MCF 10A (cell line): ENCODE measurements around the gene BRINP3. TPM values are rescaled to one million over a fixed set of nuclear protein-coding genes. Genes with fewer than 3 reads are reported as not detected.

Experiments
- BruUV-seq: library from RNA; stranded (reverse); fragments of 400-500 nt; replicated peaks from 2 replicates; lab custom pipeline; 2021; lab: Mats Ljungman, UMichigan
- CTCF ChIA-PET: fragments of 300-600 bp; sonication (Branson Sonifier 250); formaldehyde crosslinking; extraction: SDS; loops from one replicate; lab custom pipeline; 2021; ENCODE audit warnings: antibody characterized with exemption, inconsistent platforms; lab: Yijun Ruan, JAX
- POLR2A ChIA-PET: fragments of 300-600, 350-650 bp; sonication (Branson Sonifier 250); formaldehyde crosslinking; extraction: SDS; loops from one replicate; lab custom pipeline; 2020; ENCODE audit warnings: antibody characterized with exemption, inconsistent platforms; lab: Yijun Ruan, JAX
- DNase-seq: peaks from one replicate; pipeline ENCODE4 v3.0.0-alpha.2; 2018; ENCODE audit not compliant: unreplicated experiment
- H3K27ac Mint-ChIP-seq: one replicate; pipeline ENCODE4 v1.8.0; 2022; ENCODE audit warnings: mild to moderate bottlenecking, low read depth, mixed read lengths; ENCODE audit not compliant: unreplicated experiment
- H3K27me3 Mint-ChIP-seq: one replicate; pipeline ENCODE4 v1.8.0; 2022; ENCODE audit warnings: mixed read lengths; ENCODE audit not compliant: insufficient read depth, unreplicated experiment
- H3K36me3 Mint-ChIP-seq: one replicate; pipeline ENCODE4 v1.8.0; 2022; ENCODE audit warnings: mild to moderate bottlenecking, moderate library complexity, mixed read lengths; ENCODE audit not compliant: insufficient read depth, unreplicated experiment
- H3K4me1 Mint-ChIP-seq: one replicate; pipeline ENCODE4 v1.8.0; 2022; ENCODE audit warnings: mixed read lengths; ENCODE audit not compliant: insufficient read depth, unreplicated experiment
- H3K4me3 Mint-ChIP-seq: one replicate; pipeline ENCODE4 v1.8.0; 2022; ENCODE audit warnings: mild to moderate bottlenecking, moderate library complexity, mixed read lengths; ENCODE audit not compliant: unreplicated experiment
- H3K9me3 Mint-ChIP-seq: one replicate; pipeline ENCODE4 v1.8.0; 2022; ENCODE audit warnings: mixed read lengths; ENCODE audit not compliant: unreplicated experiment
- intact Hi-C: fragments of 100-400 bp; cut with micrococcal nuclease; formaldehyde crosslinking; loops from 2 replicates; pipeline ENCODE4 v1.14.1; 2022
- total RNA-seq: library from RNA; stranded (reverse); gene quantifications from 2 replicates; pipeline ENCODE4 v1.2.3, GENCODE V29; 2022
- TF ChIP-seq, protein P1 (sequence below): fragments of 200-600 bp; IDR thresholded peaks from one replicate; pipeline ENCODE4 v1.8.0; 2022; ENCODE audit warnings: antibody characterized with exemption, mild to moderate bottlenecking; ENCODE audit not compliant: unreplicated experiment

Gene BRINP3
- total RNA-seq, 1 experiment from 2014 or later, result 0.26 TPM

DNA sequence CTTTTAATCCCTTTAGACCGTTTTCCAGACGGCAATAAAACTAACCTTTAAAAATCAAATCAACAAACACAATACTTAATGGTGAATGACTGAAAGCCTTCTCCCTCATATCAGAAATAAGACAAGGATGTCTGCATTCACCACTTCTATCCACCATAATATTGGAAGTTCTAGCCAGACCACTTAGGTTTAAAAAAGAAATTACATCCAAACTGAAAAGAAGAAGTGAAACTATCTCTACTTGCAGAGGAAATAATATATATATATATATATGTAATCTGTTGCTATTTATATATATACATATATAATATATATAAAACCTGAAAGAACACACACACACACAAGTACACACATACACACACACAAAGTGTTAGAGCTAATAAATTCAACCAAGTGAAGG is 100.4 kb downstream of the BRINP3 start:
- TF ChIP-seq, protein P1, sequence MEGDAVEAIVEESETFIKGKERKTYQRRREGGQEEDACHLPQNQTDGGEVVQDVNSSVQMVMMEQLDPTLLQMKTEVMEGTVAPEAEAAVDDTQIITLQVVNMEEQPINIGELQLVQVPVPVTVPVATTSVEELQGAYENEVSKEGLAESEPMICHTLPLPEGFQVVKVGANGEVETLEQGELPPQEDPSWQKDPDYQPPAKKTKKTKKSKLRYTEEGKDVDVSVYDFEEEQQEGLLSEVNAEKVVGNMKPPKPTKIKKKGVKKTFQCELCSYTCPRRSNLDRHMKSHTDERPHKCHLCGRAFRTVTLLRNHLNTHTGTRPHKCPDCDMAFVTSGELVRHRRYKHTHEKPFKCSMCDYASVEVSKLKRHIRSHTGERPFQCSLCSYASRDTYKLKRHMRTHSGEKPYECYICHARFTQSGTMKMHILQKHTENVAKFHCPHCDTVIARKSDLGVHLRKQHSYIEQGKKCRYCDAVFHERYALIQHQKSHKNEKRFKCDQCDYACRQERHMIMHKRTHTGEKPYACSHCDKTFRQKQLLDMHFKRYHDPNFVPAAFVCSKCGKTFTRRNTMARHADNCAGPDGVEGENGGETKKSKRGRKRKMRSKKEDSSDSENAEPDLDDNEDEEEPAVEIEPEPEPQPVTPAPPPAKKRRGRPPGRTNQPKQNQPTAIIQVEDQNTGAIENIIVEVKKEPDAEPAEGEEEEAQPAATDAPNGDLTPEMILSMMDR, result no peak
- CTCF ChIA-PET, result interaction anchor here (0.7 kb wide), 1 partner anchor 14 kb away, joined by 4 read pairs; no protein-coding TSS in a partner anchor
- Mint-ChIP-seq H3K9me3 (peaks cover 8% of the 10 kb centered on the region), H3K27me3 (no peaks in the 10 kb centered on the region), H3K4me1 (no peaks in the 10 kb centered on the region), H3K27ac (no peak overlapping the region), H3K4me3 (no peak overlapping the region), H3K36me3 (peaks cover 5% of the 10 kb centered on the region)
- POLR2A ChIA-PET, result no interaction called here
- no TSS peak for BruUV-seq
- intact Hi-C loops, result no loop called here
- no peak for DNase-seq

DNA sequence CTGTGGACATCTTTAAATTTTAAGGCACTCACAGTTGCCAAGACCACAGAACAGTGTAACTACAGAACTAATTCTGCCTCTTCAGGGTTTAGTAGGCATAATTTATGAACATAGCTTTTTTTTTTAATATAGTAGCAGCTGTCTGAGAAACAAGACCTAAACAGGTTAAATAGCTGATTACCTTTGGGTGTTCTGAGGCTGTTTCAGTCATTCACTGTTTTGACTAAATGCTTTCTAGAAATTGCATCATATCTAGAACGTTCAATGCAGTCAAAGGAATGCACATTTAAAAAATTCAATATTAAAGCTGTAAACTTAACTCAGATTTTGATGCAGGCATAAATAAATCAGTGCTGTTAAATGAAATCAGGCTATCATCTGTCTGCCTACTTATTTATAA is 101.6 kb downstream of the BRINP3 start:
- H3K9me3 Mint-ChIP-seq, result peaks cover 8% of the 10 kb centered on the region
- no TSS peak for BruUV-seq
- no peaks in the 10 kb centered on the region for H3K4me1 Mint-ChIP-seq
- intact Hi-C loops, result no loop called here
- no peak overlapping the region for H3K4me3 Mint-ChIP-seq
- ChIA-PET CTCF (interaction anchor here (0.6 kb wide), 1 partner anchor 491 kb away, joined by 3 read pairs; no protein-coding TSS in a partner anchor), POLR2A (no interaction called here)
- peaks cover 5% of the 10 kb centered on the region for H3K36me3 Mint-ChIP-seq
- TF ChIP-seq, protein P1, result no peak
- H3K27me3 Mint-ChIP-seq, result no peaks in the 10 kb centered on the region
- no peak overlapping the region for H3K27ac Mint-ChIP-seq
- DNase-seq, result no peak

DNA sequence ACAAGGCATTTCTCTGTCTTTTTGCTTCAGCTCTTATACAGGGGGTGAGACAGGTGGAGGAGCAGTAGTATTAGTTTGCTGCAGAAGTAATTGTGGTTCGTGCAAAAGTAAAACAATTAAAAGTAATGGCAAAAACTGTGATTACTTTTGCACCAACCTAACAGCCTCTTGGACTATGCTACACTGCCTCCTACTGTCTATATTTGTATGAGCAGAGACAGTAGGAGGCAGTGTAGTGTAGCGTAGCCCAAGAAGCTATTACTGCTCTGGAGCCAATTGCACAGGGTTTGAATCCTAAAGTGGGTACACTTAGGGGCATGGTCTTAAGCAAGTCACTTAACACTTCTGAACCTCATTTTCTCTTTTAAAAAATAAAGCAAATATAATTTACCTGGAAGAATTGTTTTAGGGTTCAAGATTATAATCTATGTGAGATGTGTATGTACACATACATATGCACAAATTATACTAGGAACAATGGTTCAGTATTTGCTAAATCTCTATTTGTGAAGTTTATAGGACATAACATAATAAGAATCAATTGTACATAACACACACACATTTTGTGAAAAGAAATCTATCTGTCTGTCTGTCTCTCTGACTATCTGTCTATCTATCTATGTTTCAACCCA is 103.8 kb downstream of the BRINP3 start:
- POLR2A ChIA-PET, result interaction anchor here (0.6 kb wide), 1 partner anchor 852 kb away, joined by 3 read pairs; no protein-coding TSS in a partner anchor
- Mint-ChIP-seq H3K4me3 (no peak overlapping the region), H3K9me3 (peaks cover under 1% of the 10 kb centered on the region), H3K27ac (peak overlapping the region; percentile 33), H3K4me1 (no peaks in the 10 kb centered on the region), H3K27me3 (no peaks in the 10 kb centered on the region), H3K36me3 (peaks cover 3% of the 10 kb centered on the region)
- TF ChIP-seq, protein P1, result peak; percentile 66
- intact Hi-C loops, result loop anchor here (1.0 kb wide), 1 partner anchor 754 kb away; no protein-coding TSS in a partner anchor
- no TSS peak for BruUV-seq
- CTCF ChIA-PET, result interaction anchor here (0.6 to 1.9 kb wide), 4 partner anchors 9 to 637 kb away, joined by 3 to 5 read pairs (median 4); no protein-coding TSS in a partner anchor
- peak; percentile 67 for DNase-seq

DNA sequence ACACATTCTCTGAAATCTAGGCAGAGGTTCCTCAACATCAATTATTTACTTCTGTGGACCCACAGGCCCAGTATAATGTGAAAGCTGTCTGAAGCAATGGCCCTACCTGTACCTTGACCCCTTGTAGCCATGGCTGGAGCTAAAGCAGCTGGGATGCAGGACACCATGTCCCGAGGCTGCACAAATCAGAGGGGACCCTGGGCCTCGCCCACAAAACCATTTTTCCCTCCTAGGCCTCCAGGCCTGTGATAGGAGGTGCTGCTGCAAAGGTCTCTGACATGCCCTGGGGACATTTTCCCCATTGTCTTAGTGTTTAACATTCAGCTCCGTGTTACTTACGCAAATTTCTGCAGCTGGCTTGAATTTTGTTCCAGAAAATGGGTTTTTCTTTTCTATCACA is 110.5 kb downstream of the BRINP3 start:
- DNase-seq, result no peak
- Mint-ChIP-seq H3K27me3 (no peaks in the 10 kb centered on the region), H3K4me3 (no peak overlapping the region), H3K9me3 (peaks cover 21% of the 10 kb centered on the region), H3K36me3 (no peaks in the 10 kb centered on the region), H3K4me1 (no peaks in the 10 kb centered on the region), H3K27ac (no peak overlapping the region)
- BruUV-seq, result no TSS peak
- TF ChIP-seq, protein P1, result no peak
- CTCF ChIA-PET, result interaction anchor here (0.6 kb wide), 1 partner anchor 508 kb away, joined by 3 read pairs; no protein-coding TSS in a partner anchor
- intact Hi-C loops, result no loop called here
- POLR2A ChIA-PET, result no interaction called here
